Keratinocyte (primary cell): ENCODE data around the gene NLRP7.

Source experiments
- EZH2 ChIP-seq: IDR thresholded peaks from one replicate; pipeline ENCODE4 v1.6.1; 2012; ENCODE audit warnings: inconsistent platforms, mild to moderate bottlenecking, low read length, moderate library complexity
- TF ChIP-seq, protein P1 (sequence below), 3 experiments: IDR thresholded peaks in 1 of 3; conservative IDR thresholded peaks in 1 of 3; optimal IDR thresholded peaks in 1 of 3; 2 replicates in 2 of 3; 3 replicates in 1 of 3; pipeline versions ENCODE3 to v1.5.1; 2011; ENCODE audit warnings: low read length in 3 of 3, mild to moderate bottlenecking in 3 of 3, moderate library complexity in 2 of 3, control low read depth in 1 of 3, inconsistent platforms in 1 of 3; ENCODE audit not compliant: insufficient read depth in 2 of 3; ENCODE audit errors: extremely low read depth in 1 of 3

DNA sequence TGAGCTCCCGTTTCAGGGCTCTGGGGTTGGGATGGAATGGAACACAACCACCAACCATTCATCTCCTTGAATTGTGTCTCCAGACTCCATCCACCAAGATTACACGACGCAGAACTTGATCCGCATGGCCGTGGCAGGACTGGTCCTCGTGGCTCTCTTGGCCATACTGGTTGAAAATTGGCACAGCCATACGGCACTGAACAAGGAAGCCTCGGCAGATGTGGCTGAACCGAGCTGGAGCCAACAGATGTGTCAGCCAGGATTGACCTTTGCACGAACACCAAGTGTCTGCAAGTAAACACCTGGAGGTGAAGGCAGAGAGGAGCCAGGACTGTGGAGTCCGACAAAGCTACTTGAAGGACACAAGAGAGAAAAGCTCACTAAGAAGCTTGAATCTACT is 57.8 kb downstream of the NLRP7 start:
- TF ChIP-seq, protein P1, sequence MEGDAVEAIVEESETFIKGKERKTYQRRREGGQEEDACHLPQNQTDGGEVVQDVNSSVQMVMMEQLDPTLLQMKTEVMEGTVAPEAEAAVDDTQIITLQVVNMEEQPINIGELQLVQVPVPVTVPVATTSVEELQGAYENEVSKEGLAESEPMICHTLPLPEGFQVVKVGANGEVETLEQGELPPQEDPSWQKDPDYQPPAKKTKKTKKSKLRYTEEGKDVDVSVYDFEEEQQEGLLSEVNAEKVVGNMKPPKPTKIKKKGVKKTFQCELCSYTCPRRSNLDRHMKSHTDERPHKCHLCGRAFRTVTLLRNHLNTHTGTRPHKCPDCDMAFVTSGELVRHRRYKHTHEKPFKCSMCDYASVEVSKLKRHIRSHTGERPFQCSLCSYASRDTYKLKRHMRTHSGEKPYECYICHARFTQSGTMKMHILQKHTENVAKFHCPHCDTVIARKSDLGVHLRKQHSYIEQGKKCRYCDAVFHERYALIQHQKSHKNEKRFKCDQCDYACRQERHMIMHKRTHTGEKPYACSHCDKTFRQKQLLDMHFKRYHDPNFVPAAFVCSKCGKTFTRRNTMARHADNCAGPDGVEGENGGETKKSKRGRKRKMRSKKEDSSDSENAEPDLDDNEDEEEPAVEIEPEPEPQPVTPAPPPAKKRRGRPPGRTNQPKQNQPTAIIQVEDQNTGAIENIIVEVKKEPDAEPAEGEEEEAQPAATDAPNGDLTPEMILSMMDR (optimal IDR thresholded peaks at IDR 0.05 in 1 of 3, IDR thresholded peaks at IDR 0.05 in 1 of 3, conservative IDR thresholded peaks at IDR 0.05 in 1 of 3; ENCODE audit: extremely low read depth in 1 of 3, insufficient read depth in 2 of 3, low read length in 3 of 3) = no peak
- TF ChIP-seq EZH2 = no peak
